ENCODE results near the gene SLC24A4. TPM values are rescaled to one million over a fixed set of nuclear protein-coding genes. Genes with fewer than 3 reads are reported as not detected.

The SLC24A4 gene
- total RNA-seq, 1 experiment from 2014 or later: 0.03 TPM

DNA sequence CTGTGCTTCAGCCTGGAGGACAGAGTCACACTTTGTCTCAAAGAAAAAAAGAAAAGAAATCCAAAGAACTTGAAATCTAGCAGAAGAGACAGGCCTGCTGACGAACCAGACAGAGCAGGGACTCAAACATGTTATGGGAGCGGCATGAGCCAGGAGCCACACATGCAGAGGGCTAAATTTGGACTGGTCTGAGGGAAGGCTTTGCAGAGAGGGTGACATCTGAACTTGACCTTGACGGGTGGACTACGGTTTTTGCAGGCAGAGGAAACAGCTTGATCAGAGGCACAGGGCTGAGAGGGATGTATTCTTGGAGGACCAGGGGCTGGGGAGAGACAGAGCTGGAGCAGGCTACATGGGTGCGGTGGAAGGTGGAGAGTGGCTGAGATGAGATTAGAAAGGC, 20.5 kb upstream of the SLC24A4 start:
- no peaks in the 10 kb centered on the region for H3K4me1 ChIP-seq (replicated peaks)
- no peaks in the 10 kb centered on the region for H3K36me3 ChIP-seq
- no peaks in the 10 kb centered on the region; the same call in 1 of the 2 replicates for H3K27me3 ChIP-seq (replicated peaks)
- H3K27ac ChIP-seq: no peak overlapping the region
- no peak overlapping the region for H3K4me3 ChIP-seq
- H3K9me3 ChIP-seq (replicated peaks): no peaks in the 10 kb centered on the region
- DNase-seq (ENCODE audit: low read depth in 1 of 2, low spot score in 2 of 2): no peak

DNA sequence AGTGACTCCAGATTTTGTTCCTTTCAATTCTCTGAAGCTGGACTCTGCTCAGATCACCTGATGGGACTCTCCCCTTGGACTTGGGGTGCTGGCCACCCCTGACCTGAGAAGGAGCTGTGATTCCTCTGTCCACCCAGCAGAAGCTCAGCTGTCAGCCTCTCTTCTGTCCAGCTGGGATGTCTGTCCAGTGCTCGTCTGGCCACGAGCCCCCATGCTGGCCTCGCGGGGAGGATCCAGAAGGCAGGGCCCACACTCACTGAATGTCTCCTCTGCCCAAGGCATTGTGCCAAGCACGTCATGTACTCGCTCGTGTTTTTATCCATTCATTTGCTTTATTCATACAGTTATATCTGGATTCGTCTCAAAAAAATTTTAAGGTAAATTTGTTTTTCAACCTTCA, 14.2 kb upstream of the SLC24A4 start:
- Histone ChIP-seq H3K36me3 (no peaks in the 10 kb centered on the region), H3K9me3 (replicated peaks) (no peaks in the 10 kb centered on the region), H3K4me3 (no peak overlapping the region), H3K27ac (no peak overlapping the region), H3K4me1 (replicated peaks) (no peaks in the 10 kb centered on the region), H3K27me3 (replicated peaks) (no peaks in the 10 kb centered on the region; the same call in 1 of the 2 replicates)
- DNase-seq (ENCODE audit: low read depth in 1 of 2, low spot score in 2 of 2): no peak

DNA sequence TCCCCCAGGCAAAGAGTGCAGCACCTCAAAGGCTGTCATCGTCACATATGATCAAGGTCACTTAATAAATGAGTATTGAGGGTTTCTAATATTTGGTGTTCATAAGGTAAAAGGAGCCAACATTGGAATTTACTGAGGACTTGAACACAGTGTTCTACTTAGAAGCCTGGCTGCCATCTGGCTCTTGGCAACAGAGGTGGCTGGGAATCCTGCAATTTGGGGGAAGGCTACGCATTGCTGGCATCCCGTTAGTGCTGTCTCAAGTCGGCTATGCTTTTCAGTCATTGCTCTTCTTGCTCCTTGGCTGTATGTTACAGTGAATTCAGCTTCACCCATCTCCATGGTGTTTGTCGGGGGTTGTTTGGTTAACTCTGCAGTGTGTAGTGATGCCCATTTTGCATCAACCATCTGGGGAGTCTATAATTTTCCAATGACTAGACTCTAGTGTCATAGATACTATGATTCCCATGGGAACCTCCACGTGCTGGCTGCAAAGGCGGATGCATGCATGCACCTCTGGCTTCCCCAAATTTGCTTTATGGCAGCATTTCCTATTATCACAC, 12.9 kb upstream of the SLC24A4 start:
- no peaks in the 10 kb centered on the region for H3K9me3 ChIP-seq (replicated peaks)
- H3K27ac ChIP-seq: no peak overlapping the region
- no peaks in the 10 kb centered on the region for H3K27me3 ChIP-seq (replicated peaks)
- H3K4me1 ChIP-seq (replicated peaks): no peaks in the 10 kb centered on the region
- H3K36me3 ChIP-seq: no peaks in the 10 kb centered on the region
- no peak overlapping the region for H3K4me3 ChIP-seq
- no peak for DNase-seq (ENCODE audit: low read depth in 1 of 2, low spot score in 2 of 2)

DNA sequence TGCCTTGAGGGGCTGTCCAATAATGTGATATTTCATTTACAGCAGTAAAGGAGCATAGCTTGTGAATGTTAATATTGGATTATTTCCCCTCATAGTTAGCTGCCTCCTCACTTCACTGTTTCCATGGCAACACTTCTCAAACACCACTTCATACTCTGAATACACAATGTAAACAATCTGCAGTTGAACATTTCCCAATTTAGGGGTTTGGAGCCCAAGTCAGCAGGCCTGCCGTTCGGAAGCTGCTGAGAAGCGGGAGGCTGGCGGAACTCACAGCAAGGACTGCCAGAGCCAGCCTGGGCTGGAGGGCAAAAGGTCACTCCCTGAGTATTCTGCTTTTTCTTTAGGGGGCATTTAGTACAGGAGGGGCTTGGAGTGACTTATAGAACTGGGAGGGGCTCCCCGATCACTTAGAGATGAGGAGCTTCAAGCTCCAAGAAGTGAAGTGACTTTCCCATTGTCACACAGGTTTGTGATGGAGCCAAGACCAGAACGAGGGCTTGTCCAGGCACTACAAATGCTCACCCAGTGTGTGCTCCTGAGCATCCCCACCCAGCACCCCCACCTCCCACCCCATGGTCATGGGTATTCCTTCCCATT, 12.1 kb upstream of the SLC24A4 start:
- H3K27ac ChIP-seq: no peak overlapping the region
- H3K27me3 ChIP-seq (replicated peaks): no peaks in the 10 kb centered on the region
- no peaks in the 10 kb centered on the region for H3K36me3 ChIP-seq
- no peaks in the 10 kb centered on the region for H3K9me3 ChIP-seq (replicated peaks)
- DNase-seq (ENCODE audit: low read depth in 1 of 2, low spot score in 2 of 2): no peak
- H3K4me1 ChIP-seq (replicated peaks): no peaks in the 10 kb centered on the region
- H3K4me3 ChIP-seq: no peak overlapping the region

DNA sequence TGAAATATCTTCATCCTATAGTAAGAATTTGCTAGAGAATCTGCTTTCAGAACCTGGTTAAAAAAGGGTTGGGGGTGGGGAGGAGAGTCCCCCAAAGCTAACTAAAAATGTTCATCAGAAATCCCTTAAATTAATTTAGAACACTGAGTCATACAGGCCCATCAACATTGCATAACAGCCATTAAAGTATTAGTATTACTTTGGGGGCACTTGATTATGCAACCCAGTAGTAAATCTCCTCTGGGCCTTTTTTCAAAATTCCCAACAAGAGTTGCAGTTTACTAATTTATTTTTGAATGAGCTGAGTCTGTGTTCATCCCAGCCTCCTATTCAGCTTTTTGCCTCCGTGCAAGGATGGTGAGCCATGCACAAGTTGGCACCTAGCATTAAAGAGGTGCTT, 8.8 kb upstream of the SLC24A4 start:
- Histone ChIP-seq H3K27ac (no peak overlapping the region), H3K27me3 (replicated peaks) (no peaks in the 10 kb centered on the region)

DNA sequence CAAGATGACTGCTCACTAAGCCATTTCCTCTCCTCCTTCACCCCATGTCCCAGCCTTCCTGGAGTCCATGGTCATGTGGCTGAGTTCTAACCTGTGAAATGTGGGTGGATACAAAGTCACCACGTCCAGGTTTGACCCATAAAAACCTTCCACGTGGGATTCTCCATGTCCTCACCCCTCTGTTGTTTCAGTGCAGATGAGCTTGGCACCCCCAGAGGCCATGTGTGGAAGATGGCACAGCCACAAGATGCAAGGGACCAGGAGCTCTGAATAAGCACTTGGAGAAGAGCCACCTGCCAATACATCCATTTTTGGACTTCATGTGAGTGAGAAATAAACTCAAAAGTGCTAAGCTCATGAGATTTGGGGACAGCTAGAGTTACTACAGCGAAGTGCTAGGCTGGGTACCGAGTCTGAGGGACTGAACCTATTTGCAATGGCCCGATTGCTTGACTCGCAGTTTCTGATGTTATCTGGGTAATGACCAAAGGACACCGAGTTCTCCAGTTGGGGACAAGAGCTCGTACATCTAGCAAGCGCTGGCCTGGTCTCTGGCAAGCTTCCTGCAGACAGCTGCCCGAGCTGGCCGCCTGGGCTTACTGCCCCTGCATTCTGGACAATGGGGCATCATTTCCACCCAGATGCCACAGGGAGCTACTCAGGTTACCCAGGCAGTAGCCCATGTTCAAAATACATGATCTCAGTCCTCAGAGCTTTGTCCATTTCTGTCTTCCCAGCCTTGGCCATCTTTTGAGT, 7.7 kb upstream of the SLC24A4 start:
- H3K27me3 ChIP-seq (replicated peaks): no peaks in the 10 kb centered on the region
- H3K27ac ChIP-seq: no peak overlapping the region
- no peak for DNase-seq (ENCODE audit: low read depth in 1 of 2, low spot score in 2 of 2)
- no peaks in the 10 kb centered on the region for H3K36me3 ChIP-seq
- H3K9me3 ChIP-seq (replicated peaks): no peaks in the 10 kb centered on the region
- no peaks in the 10 kb centered on the region for H3K4me1 ChIP-seq (replicated peaks)
- no peak overlapping the region for H3K4me3 ChIP-seq

More for the DNA sequence above, 8.8 kb upstream of the SLC24A4 start:
- Histone ChIP-seq H3K9me3 (replicated peaks) (no peaks in the 10 kb centered on the region), H3K36me3 (no peaks in the 10 kb centered on the region), H3K4me1 (replicated peaks) (no peaks in the 10 kb centered on the region), H3K4me3 (no peak overlapping the region)
- DNase-seq (ENCODE audit: low read depth in 1 of 2, low spot score in 2 of 2): no peak

DNA sequence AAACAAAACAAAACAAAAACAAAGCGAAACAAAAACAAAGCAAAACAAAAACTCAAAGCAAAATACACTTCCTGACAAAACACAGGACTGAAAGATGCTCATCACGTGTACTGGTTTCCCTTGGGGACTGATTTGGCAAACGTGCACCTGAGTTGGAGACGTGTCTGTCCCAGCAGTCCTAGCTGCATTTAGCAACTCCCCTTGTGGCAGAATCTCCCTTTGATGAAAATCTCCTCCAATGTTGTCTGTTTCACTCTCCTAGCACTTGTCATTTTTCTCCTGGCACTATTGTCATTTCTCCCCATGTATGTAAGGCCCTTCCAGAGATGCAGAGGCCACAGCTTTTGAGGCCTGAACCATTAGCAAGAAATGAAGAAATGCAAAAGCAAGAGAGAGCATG, 6.8 kb upstream of the SLC24A4 start:
- DNase-seq (ENCODE audit: low read depth in 1 of 2, low spot score in 2 of 2): no peak
- no peaks in the 10 kb centered on the region for H3K4me1 ChIP-seq (replicated peaks)
- H3K4me3 ChIP-seq: no peak overlapping the region
- H3K36me3 ChIP-seq: no peaks in the 10 kb centered on the region
- no peaks in the 10 kb centered on the region for H3K9me3 ChIP-seq (replicated peaks)
- no peak overlapping the region for H3K27ac ChIP-seq
- H3K27me3 ChIP-seq (replicated peaks): 0 out of 2 replicates have a peak, but pooled peaks cover 5% of the 10 kb centered on the region

DNA sequence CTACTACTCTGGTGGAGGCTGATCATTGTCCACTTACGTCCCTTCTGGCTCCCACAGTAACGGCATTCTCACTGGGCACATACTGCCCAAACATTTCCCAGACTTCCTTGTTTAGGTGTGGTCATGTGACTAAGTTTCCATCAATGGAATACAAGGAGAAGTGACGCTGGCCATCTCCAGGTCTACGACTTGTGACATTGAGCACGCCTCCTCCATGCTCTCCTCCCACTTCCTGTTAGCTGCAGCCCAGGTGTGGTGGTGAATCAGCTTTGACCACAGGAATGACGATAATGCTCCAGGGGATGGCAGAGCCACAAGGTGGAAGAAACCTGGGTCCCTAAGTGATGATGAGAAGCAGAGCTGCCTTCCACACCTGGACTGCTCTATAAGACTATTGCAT, 6.0 kb upstream of the SLC24A4 start:
- Histone ChIP-seq H3K4me1 (replicated peaks) (no peaks in the 10 kb centered on the region), H3K27ac (no peak overlapping the region), H3K4me3 (no peak overlapping the region), H3K9me3 (replicated peaks) (no peaks in the 10 kb centered on the region), H3K27me3 (replicated peaks) (peaks cover 12% of the 10 kb centered on the region), H3K36me3 (no peaks in the 10 kb centered on the region)
- no peak for DNase-seq (ENCODE audit: low read depth in 1 of 2, low spot score in 2 of 2)

DNA sequence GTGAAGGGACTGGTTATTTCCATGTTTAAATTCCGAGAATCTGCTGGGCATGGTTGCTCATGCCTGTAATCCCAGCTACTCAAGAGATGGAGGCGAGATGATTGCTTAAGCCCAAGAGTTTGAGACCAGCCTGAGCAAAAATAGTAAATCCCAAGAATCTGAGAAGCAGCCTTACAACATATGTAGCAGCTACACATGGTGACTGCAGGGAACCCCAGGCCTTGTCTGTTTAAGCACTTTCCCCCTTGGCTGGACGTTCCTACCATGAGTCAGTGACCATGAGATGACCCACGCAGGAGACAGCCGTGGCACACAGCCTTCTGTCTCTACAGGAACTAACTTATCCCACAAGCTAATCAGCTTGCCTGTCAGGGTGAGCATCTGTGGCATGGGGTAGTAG, 5.5 kb upstream of the SLC24A4 start:
- no peaks in the 10 kb centered on the region for H3K4me1 ChIP-seq (replicated peaks)
- peaks cover 18% of the 10 kb centered on the region for H3K27me3 ChIP-seq (replicated peaks)
- no peak overlapping the region for H3K4me3 ChIP-seq
- no peak for DNase-seq (ENCODE audit: low read depth in 1 of 2, low spot score in 2 of 2)
- no peaks in the 10 kb centered on the region for H3K36me3 ChIP-seq
- no peak overlapping the region for H3K27ac ChIP-seq
- H3K9me3 ChIP-seq (replicated peaks): no peaks in the 10 kb centered on the region

DNA sequence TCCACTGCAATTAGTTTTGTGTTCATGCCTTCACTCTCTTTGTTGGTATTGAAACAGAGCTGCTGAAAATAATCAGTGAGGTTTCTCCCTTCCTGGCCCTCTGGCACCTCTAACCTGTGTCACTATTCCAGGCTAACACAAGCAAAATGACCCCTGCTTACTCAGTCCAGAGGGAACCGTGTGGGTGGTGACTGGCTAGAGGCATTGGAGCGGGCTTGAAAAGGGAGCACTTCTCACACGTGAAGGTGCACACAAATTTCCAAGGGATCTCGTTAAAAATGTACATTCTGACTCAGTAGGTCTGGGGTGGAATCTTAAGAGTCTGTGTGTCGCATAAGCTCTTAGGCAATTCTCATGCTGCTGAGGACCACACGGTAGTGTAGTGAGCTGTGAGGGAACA, 1.3 kb upstream of the SLC24A4 start:
- H3K27ac ChIP-seq: no peak overlapping the region
- no peak for DNase-seq (ENCODE audit: low read depth in 1 of 2, low spot score in 2 of 2)
- H3K36me3 ChIP-seq: no peaks in the 10 kb centered on the region
- H3K9me3 ChIP-seq (replicated peaks): no peaks in the 10 kb centered on the region
- H3K4me3 ChIP-seq: no peak overlapping the region
- H3K27me3 ChIP-seq (replicated peaks): peaks cover 37% of the 10 kb centered on the region
- H3K4me1 ChIP-seq (replicated peaks): no peaks in the 10 kb centered on the region

DNA sequence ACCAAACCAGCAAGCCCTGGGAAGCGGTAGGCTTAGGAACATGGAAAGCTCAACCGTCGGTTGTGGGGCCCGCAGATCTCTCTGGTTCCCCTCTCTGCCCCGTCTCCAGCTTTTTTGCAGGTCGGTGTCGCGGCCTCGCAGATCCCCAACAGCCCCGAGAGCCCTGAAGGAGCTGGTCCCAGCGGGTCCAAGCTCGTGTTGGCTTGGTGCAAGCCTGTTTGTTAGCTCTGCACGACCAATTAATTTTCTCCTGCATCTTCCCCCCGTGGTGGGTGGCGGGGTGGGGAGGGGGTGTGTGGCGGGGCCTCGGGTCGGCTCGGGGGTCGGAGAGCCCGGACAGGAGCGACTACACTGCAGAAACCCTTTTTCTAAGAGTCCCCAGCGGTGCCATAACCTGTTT, 449 bp upstream of the SLC24A4 start:
- Histone ChIP-seq H3K9me3 (replicated peaks) (no peaks in the 10 kb centered on the region), H3K36me3 (no peaks in the 10 kb centered on the region), H3K4me1 (replicated peaks) (no peaks in the 10 kb centered on the region), H3K27ac (no peak overlapping the region), H3K27me3 (replicated peaks) (peaks cover 37% of the 10 kb centered on the region), H3K4me3 (no peak overlapping the region)
- DNase-seq (ENCODE audit: low read depth in 1 of 2, low spot score in 2 of 2): no peak

DNA sequence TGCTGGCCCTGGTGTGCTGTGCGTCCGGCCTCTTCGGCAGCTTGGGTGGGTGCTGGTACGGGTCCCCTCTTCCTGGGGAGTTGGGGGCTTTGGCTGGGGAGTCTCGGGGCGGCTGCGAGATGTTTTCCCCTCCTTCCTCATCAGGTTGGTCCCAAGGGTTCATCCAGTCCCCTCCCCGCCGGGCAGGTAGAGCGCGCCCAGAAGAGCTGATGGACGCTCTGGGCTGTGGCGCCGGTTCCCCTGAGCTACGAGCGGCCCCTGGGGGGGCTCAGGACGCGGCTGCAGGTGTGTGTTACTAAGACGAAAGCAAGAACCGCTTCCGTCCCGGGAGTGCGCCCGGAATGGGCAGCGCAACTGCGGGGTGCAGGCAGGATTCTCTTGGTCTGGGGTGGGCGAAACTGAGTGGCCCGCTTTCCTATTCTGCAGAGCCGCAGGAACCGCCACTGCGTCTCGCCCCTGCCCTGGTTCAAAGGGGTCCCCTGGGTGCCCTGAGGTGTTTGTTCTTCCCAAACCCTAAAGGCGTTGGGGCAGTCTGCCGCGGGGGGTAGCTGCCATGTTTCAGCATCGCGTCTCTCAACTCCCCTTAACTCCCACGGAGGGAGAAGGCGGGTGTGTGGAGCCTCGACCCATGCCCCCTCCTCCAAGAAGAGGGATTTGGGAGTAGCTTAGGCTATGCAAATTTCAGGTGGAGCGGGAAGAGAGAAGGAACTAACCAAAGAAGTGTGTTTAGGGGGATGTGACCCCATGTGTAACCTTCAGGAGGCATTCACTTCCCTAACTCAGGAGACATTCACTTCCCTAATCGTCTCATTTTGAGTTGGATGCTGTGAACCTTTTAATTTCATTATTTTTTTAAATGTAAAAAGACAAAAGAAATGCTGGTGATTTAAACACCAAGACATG, 1.2 kb downstream of the SLC24A4 start:
- no peak overlapping the region for H3K27ac ChIP-seq
- no peaks in the 10 kb centered on the region for H3K4me1 ChIP-seq (replicated peaks)
- H3K9me3 ChIP-seq (replicated peaks): no peaks in the 10 kb centered on the region
- no peak overlapping the region for H3K4me3 ChIP-seq
- H3K27me3 ChIP-seq (replicated peaks): peaks cover 37% of the 10 kb centered on the region
- no peaks in the 10 kb centered on the region for H3K36me3 ChIP-seq
- no peak for DNase-seq (ENCODE audit: low read depth in 1 of 2, low spot score in 2 of 2)

DNA sequence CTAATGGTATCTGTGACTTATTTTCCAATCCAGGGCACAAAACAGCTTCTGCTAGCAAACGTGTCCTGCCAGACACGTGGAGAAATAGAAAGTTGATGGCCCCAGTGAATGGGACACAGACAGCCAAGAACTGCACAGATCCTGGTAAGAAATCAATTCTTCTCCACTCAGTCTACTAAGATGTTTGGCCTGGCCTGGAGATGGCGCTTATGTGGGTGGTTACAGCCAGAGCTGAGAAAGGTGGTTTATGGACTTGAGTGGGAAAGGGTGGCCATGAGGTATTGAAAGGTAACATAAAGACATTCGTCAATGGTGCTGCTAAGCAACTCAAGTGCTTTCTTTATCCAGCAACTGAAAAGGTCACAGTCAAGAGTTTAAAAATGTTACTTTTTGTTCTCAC, 2.9 kb downstream of the SLC24A4 start:
- Histone ChIP-seq H3K4me1 (replicated peaks) (no peaks in the 10 kb centered on the region), H3K4me3 (no peak overlapping the region), H3K27ac (no peak overlapping the region), H3K27me3 (replicated peaks) (peaks cover 36% of the 10 kb centered on the region), H3K36me3 (no peaks in the 10 kb centered on the region), H3K9me3 (replicated peaks) (no peaks in the 10 kb centered on the region)
- no peak for DNase-seq (ENCODE audit: low read depth in 1 of 2, low spot score in 2 of 2)
